Dermis microvascular lymphatic vessel endothelial cell (primary cell): Measurements from ENCODE around the gene IL10. TPM values are rescaled to one million over a fixed set of nuclear protein-coding genes. Genes with fewer than 3 reads are reported as not detected.
A peak's percentile ranks its signal among the peaks of the same experiment; 100 is the strongest.
"Not testable (repeated sequence)": the region's sequence is repeated elsewhere in the genome, so short reads cannot be mapped to it uniquely, and the experiment has no call there.

Source experiments
- DNase-seq, 2 donors: peaks; one replicate each; pipeline versions ENCODE4 v3.0.0 to v3.0.0-alpha.2; 2010; ENCODE audit warnings: low read depth in 2 of 2
- total RNA-seq: library from RNA; depleted of rRNA; stranded (reverse); fragments of >200 nt; gene quantifications from 2 replicates; pipeline ENCODE4 v1.2.1, GENCODE V29; 2014

IL10 gene
- total RNA-seq, 1 donor from 2014 or later = not detected

DNA sequence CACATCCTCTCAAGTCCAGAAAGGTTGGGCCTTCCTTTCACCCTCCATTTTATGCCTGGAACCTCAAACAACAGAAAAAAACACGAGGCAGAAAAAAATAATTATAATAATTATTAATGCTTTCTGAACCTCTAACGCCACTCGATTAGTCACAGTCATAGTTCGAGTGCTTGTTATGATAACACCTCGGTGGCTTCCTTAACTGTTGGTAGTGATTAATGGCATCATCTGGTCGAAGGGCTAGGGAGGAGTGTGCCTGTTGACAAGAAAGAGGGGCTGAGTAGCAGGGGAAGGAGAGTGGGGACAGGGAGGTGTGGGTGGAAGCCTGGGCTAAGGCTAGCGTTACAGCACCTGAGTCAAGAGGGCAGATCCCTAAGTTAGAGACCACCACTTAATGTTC lies 21.3 kb upstream of the IL10 start:
- DNase-seq = no peak

GRCh38 chr1:206792939-206793607 lies 20.8 kb upstream of the IL10 start:
- no peak for DNase-seq

DNA sequence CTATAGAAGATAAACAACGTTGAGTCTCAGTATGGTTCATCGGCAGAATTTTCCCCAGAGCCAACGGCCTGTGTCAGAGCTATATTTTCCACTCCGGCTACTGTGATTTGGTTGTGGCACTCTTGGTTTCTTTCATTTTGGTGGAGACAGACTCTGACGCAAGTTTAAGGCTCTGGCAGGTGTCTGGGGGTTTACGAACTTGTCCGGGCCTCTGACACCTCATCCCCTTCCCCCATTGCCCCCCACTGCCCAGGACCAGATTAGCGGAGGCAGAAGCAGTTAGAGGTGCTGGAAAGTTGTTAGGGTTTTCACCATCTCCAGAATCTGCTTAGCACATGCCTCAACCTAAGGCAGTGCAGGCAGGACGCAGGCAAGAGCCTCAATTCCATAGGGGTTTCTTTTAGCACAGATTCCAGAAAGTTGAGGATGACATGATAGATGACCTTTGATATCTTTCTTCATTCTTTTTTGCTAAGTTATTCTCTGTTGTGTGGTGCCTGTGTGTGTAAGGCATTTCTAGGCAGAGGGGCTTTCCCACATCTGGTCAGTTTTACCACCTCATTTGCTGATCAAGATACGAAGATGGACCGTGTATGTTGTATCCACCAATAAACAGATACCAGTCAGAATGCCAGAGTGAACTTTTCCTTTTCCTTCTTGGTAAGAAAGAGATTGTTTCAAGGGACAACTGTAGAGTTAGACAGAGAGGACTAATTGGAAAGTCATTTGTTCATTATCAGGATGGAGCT lies 18.4 kb upstream of the IL10 start:
- no peak for DNase-seq

DNA sequence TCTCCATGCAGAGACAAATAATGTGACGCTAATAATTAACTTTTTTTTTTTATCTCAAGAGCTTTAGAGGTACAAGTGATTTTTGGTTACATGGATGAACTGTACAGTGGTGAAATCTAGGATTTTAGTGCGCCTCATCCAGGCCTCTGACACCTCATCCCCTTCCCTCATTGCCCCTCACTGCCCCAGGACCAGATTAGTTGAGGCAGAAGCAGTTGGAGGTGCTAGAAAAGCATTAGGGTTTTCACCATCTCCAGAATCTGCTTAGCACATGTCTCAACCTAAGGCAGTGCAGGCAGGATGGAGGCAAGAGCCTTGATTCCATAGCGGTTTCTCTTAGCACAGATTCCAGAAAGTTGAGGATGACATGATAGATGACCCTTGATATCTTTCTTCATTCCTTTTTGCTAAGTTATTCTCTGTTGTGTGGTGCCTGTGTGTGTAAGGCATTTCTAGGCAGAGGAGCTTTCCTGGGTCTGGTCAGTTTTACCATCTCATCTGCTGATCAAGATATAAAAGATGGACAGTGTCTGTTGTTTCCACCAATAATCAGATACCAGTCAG lies 16.3 kb upstream of the IL10 start:
- no peak for DNase-seq

DNA sequence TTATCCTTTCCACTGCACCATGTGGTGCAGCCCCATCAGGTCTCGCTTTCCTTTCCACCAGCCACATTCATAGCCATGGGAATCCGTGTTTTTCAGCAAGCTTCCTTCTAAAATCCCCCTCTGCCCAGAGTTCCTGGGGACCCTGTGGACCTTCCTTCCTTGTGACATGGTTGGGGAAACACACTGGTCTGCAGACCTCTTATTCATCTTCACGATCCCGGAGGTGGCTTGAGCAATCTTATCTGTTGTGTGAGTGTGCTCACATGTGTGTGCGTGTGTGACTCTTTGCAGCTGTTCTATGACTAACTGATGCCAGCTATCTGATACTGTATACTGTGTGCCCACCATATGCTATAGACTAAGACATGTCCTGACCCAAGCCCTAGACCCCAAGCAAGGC lies 15.6 kb upstream of the IL10 start:
- no peak for DNase-seq

DNA sequence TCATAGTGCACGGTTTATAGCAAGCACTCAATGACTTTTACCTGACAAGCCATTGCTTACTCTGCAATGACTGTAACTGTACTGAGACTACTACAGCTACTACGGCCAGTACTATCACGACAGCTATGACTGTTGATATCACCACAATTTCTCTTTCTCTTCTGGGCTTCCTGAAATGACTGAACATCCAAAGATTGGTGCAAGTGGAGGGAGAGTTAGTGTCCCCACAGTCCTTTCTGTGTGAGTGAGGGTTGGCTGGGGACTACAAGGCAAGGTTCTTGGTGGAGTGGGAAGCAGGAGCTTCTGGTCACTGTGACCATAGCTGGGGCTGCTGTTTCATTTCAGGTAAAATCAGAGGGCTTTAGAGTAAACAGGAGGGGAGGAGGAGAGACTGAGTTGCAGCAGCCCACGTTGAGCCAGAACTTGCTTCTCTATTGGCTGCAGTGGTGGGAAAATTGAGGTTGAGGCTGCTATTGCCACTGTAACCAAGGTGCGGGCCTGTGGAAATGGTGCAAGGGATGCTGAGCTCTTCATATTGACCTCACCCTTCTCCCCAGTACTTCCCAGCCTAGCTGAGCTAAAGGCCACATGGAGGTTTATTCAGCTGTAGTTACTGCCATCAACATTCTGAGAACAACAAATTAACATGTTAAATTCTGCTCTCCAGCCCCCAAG lies 14.1 kb upstream of the IL10 start:
- DNase-seq = no peak

GRCh38 chr1:206785182-206785765 lies 13.0 kb upstream of the IL10 start:
- DNase-seq = no peak

DNA sequence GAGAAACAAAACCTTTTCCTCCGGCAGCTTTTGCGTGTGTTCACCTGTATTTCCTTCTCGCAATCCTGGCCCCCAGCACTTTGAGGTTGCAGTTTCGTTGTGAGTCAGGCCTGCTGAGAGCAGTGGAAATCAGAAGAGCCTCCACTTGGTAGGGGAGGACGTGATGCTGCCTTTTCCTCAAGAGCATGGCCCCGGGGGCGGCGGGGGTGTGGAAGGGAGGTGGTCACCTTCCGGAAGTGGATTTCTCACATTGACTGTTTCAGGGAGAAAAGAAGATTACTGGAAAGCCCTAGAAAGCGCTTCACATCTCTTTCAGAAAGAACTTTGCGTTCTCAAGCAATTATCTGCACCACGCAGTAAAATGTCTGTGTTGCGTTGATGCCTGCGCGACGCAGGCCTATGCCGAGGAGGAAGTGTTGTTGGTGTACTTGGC lies 12.2 kb upstream of the IL10 start:
- no peak for DNase-seq

DNA sequence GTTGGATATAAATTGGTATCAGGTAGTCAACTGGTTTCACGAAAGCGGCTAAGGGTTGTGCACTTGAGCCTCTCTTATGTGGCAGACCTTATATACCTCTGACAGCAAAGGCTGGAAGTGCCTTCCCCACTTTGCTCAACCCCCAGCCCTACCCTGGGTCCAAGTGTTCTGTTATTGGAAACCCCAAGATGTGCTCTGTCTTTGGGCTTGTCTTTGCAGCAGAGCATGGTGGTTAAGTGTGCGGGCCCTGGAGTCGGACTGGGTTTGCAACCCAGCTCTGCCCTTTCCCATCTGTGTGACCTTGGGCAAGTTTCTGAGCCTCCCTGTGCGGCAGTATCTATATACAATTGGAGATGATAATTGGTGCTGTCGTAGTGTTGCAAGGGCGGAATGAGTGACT lies 11.2 kb upstream of the IL10 start:
- no peak for DNase-seq

GRCh38 chr1:206782448-206782847 lies 10.2 kb upstream of the IL10 start:
- no peak for DNase-seq

DNA sequence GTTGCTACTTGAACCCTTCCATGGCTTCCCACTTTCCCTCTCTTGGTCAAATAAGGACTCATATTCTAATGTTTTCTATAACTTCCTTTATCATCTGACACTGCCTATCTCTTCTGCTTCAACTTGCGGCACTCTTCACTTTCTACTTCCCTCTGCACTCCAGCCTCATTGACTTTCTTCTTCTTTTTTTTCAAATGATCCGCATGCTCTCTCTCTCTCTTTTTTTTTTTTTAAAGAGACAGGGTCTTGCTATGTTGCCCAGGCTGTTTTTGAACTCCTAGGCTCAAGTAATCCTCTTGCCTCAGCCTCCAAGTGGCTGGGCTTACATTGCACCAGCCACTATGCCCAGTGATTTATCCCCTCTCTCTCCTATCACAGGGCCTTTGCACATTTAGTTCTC lies 7.3 kb upstream of the IL10 start:
- no peak for DNase-seq

GRCh38 chr1:206778911-206779310 lies 6.6 kb upstream of the IL10 start:
- not testable (repeated sequence) for DNase-seq

DNA sequence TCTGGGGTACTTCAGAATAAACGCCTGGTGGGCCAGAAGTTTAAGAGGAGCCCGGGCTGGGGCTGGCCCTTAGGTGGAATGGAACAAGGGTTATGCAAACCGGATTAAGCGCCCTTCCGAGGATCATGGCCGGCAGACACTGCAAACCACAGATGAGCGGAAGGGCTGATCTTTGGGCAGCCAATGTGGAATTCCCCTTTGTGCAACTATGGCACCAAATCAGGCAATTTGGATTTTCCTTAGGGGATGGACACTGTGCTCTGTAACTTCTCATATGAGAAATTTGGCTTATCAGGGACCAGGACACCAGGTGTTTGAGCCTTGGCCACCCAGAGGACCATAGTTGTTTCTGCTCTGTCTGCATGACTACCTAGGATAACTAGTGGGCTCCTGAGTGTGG lies 5.7 kb upstream of the IL10 start:
- no peak for DNase-seq

GRCh38 chr1:206776229-206776628 lies 3.9 kb upstream of the IL10 start:
- no peak for DNase-seq

DNA sequence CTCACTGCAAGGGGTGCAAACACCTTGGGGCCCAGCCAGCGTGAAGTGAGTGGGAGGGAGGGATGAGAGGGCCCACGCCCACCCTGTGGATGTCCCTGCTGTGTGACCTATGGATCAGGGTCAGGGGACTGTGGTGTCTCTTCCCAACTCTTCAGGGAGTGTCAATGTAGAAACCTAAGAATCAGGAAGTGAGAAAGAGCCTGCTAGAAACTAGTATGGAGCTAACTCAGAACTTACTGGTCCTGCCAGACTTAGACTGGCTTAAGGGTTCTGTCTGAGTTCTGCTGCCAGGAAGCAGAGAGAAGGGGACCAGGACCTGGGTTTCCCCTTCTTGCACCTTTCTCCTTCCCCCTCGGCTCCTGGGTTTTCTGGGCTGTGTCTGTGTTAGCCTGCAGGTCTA lies 1.8 kb upstream of the IL10 start:
- DNase-seq = no peak

DNA sequence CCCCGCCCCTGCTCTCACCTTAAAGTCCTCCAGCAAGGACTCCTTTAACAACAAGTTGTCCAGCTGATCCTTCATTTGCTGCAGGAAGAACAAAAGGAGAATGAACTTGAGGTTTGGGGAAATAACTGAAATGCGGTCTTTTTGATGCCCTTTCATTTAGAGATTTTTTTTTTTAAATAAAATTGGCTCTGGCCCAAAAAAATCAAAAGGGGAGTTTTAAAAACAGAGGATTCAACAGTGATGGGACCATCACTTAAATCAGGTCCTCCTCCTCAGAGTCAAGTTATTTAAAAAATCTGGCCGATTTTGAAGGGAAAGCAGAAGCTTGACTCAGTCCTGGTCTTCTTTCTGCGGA lies 979 bp downstream of the IL10 start:
- no peak for DNase-seq

DNA sequence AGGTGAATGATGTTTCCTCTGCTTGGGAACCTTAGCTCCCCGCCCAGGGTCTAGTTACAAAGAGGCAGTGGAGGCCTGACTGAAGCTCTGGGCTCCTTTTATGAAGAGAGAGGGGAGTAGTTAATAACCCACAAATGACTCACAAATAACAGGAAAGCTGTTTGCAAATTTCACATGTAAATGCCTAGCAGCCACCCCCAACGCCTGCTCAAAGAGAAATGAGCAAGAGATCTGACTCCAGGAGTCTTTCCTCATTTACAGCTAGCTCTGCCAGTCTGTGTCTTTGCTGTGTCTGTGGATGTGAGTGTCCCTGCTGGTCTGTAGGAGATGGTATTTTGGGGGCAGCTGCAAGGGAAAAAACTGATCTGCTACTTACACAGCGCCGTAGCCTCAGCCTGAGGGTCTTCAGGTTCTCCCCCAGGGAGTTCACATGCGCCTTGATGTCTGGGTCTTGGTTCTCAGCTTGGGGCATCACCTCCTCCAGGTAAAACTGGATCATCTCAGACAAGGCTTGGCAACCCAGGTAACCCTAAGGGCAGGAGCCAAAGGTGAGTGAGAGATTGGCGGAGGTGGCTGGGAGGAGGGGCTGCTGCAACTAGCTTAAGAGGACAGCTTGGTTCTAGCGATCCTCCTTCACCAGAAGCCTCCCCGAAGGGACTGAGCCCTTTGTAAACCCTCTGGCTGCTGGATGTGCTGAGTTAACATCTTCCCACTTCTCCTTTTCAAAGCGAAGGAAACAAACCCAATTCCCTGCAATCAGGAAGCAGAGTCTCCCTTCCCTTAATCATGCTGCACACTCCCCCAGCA lies 1.6 kb downstream of the IL10 start, which contains the start of gene IL19:
IL19 (plus strand) TSS at position 243 of the 807 bp plus-strand sequence. CDS start 65,890 bp downstream, outside the sequence.
- no peak for DNase-seq

DNA sequence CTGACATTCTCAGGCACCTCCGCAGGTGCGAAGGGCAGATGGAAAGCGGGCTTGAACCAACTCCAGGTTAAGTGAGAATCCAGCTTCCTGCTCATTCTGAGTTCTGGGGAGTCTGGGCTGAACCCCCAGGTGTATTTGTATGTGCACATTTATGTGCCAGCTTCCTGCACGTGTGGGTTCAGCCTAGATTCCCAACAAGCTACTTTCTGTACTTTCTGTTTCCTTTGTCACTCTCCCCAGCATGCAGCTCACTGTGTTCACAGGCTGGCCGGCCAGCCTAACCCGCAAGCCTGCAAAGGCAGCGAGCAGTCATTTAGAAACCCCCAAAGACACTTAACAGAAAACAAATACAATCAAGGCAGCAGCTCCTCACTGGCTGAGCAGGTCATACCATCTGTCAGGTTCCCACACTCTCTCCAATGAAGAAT lies 3.0 kb downstream of the IL10 start:
- DNase-seq = no peak

DNA sequence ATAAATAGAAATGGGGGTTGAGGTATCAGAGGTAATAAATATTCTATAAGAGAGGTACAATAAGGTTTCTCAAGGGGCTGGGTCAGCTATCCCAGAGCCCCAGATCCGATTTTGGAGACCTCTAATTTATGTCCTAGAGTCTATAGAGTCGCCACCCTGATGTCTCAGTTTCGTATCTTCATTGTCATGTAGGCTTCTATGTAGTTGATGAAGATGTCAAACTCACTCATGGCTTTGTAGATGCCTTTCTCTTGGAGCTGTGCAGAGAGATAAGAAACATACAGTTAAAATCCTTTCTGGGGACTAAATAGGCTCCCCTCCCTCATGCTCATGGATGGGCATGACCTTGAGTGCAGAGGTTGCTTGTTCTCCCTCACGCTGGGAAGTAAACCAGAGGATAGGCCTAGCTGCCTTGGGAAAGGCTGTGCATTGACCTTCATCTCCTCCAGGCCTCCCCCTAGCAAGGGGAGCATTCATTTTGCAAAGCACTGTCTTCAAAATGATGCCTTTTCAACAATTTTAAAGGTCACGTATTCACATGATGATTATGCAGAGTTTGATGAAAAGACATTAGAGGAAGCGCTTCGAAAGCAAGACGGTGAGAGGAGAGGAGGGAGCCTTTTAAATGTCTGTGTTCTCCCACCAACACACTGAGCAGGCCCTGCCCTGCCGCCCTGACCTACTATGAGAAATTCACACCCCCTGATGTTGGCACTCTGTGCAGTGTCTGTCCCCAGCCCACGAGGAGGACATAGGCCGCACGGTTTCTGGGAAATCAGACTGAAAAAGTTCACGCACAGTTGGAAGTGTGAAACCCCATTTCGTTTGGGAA lies 3.6 kb downstream of the IL10 start:
- DNase-seq = no peak

- peak in 1 of 2 donors; percentile 7 for DNase-seq
Observed at GRCh38 chr1:206766251-206766856, 5.9 kb downstream of the IL10 start.
